Heart left ventricle (tissue), 13 donors: ENCODE data around the gene COMMD7.

Experiments
- POLR2A ChIP-seq, 2 donors: fragments of 450-650 bp; IDR thresholded peaks; one replicate each; pipeline ENCODE4 v1.6.1; 2017; ENCODE audit warnings: antibody characterized with exemption in 2 of 2, mild to moderate bottlenecking in 2 of 2, moderate library complexity in 2 of 2
- TF ChIP-seq, protein P1 (sequence below), 12 donors: fragments of 200-600 bp; sonication (generic) in 4 of 12; IDR thresholded peaks; one replicate each; pipeline versions ENCODE4 v1.5.0 to v1.8.0; 2018 to 2022; ENCODE audit warnings: antibody characterized with exemption in 12 of 12, mild to moderate bottlenecking in 5 of 12
- donor health status: ischemic (EF 13 %, LVEDD 7.1; RV severe dilation, severe dysfunction).
- donor health status: DM: no; HTN: yes; CAD: no.
- donor health status: DM: no; HTN: no; CAD: no.
- donor health status: ischemic (EF 25% LVEDD 6.9; RV normal size, moderate dysfunction).
- donor health status: ischemic (EF 25% LVEDD 5.7; RV mildly dilated, moderate dysfunction).
- donor health status: ischemic (EF 35%, LVEDD 5.7; RV mildly dilated, moderate dysfunction).
- donor health status: nonischemic (EF 11% LVEDD 7.7; RV severe dilation, severe dysfunction).
- donor health status: DM: yes; HTN: yes; CAD: no.
- donor health status: PGD.
- donor health status: ischemic (EF 29% LVEDD 5.4; RV normal size, mild dysfunction).
- donor health status: nonischemic (EF 23%, LVEDD 6.1; RV moderate dilation, normal function).

DNA sequence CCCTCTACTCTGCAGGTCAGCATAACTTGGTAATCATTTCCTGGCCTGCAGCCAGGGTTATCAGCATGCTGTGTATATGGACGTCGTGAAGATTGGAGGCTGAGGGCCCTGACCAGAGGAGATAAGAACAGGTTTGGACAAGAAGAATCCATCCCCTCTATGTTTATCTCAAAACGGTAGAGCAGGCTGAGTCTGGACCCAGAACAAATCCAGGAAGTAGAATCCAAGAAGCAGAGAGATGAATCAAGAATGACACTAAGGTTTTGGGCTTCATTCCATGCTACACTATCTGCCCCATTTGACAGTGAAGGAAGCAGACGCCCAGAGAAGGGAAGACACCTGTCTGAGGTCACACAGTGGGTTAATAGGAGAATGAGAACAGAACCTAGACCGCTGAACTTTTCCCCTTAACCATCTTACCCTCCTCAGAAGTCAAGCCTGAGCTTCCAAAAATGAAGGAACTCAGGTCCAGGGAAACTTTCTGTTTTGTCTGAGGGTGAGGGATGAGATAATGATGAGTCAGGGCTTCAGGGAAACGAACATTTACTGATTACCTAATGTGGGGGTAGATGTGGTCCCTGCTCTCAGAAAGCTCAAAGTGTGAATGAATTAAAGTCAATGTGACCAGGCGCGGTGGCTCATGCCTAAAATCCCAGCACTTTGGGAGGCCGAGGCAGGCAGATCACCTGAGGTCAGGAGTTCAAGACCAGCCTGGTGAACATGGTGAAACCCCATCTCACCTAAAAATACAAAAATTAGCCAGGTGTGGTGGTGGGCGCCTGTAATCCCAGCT, 9.4 kb upstream of the COMMD7 start:
- TF ChIP-seq, protein P1, sequence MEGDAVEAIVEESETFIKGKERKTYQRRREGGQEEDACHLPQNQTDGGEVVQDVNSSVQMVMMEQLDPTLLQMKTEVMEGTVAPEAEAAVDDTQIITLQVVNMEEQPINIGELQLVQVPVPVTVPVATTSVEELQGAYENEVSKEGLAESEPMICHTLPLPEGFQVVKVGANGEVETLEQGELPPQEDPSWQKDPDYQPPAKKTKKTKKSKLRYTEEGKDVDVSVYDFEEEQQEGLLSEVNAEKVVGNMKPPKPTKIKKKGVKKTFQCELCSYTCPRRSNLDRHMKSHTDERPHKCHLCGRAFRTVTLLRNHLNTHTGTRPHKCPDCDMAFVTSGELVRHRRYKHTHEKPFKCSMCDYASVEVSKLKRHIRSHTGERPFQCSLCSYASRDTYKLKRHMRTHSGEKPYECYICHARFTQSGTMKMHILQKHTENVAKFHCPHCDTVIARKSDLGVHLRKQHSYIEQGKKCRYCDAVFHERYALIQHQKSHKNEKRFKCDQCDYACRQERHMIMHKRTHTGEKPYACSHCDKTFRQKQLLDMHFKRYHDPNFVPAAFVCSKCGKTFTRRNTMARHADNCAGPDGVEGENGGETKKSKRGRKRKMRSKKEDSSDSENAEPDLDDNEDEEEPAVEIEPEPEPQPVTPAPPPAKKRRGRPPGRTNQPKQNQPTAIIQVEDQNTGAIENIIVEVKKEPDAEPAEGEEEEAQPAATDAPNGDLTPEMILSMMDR (IDR thresholded peaks at IDR 0.05): no peak
- TF ChIP-seq POLR2A (IDR thresholded peaks at IDR 0.05): no peak
